ENCODE data around the gene ARMC7. TPM values are rescaled to one million over a fixed set of nuclear protein-coding genes. Genes with fewer than 3 reads are reported as not detected.

ARMC7 gene
- total RNA-seq, 1 experiment from 2014 or later, result 43.2 TPM

DNA sequence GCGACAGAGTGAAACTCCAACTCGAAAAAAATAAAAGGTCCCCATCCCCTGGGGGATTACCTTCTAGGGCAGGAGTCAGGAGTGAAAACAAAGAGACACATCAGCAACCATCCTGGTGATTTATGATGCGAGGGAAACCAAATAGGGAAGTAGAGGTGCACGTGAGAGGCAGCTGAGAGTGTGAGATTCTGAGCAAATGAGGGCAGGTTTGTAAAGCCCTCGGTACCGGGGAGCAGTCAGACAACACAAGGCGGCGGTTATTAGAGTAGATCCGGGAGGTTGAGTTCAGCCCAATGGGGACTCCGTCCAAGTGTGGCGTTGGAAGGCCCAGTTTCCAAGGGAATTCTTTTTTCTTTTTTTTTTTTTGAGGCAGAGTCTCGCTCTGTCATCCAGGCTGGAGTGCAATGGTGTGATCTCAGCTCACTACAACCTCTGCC lies 7.4 kb upstream of the ARMC7 start (continued):
- TF ChIP-seq REST (IDR thresholded peaks at IDR 0.05; ENCODE audit: low read depth), result no peak
- no peak for TF ChIP-seq SP1 (IDR thresholded peaks at IDR 0.05; ENCODE audit: low read depth)
- TF ChIP-seq EGR1 (IDR thresholded peaks at IDR 0.05; ENCODE audit: low read depth), result no peak

DNA sequence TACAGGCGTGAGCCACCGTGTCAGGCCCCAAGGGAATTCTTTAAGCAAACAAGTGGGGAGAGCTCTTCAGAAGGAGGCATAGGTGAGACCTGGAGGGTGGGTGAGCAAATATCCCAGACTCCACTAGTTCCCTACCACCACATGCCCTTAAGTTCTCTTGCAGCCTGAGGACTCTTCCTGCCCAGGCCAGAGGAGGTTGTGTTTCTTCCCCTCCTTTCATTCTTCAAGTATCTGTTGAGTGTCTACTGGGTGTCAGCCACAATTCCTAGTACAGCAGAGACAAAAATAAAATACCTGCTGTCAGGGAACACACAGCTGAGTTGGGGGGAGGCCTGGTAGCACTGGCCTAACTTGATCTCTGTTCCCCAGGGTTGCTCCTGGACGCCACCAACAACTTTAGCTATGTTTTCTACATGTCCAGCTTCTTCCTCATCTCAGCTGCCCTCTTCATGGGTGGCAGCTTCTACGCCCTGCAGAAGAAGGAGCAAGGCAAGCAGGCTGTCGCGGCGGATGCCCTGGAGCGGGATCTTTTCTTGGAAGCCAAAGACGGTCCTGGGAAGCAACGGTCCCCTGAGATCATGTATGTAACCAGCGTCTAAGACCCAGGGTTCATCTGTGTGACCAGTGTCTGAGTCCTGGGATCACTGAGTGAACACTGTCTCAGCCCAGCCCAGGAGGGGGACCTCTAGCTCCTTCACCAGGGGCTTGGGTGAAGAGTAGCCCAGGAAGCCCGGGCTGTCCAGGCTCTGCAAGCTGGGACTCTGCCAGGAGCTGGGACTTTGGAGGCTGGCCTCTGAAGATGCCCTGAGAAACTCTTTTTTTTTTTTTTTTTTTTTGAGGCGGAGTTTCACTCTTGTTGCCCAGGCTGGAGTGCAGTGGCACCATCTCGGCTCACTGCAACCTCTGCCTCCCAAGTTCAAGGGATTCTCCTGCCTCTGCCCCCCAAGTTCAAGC lies 5.9 kb upstream of the ARMC7 start:
- Histone ChIP-seq H3K9me2 (ENCODE audit: insufficient read depth) (no peaks in the 10 kb centered on the region), H3K9ac (ENCODE audit: low read length) (no peak overlapping the region), H4K20me1 (ENCODE audit: insufficient read depth) (no peaks in the 10 kb centered on the region), H3K79me2 (ENCODE audit: insufficient read depth, low read length) (no peaks in the 10 kb centered on the region), H2AFZ (ENCODE audit: low read depth, low read length, poor library complexity, severe bottlenecking) (no peak overlapping the region), H3K9me3 (ENCODE audit: control insufficient read depth in 1 of 2, insufficient read depth in 1 of 2, low read depth in 1 of 2, low read length in 2 of 2) (no peaks in the 10 kb centered on the region), H3K4me2 (ENCODE audit: low read length) (no peak overlapping the region), H3K4me3 (replicated peaks in 1 of 2; ENCODE audit: low read depth in 1 of 2, low read length in 2 of 2) (no peak overlapping the region), H3K27ac (ENCODE audit: low read depth, low read length) (peak overlapping the region; percentile 23; the same call in 1 of the 2 replicates), H3K27me3 (ENCODE audit: insufficient read depth, low read length) (no peaks in the 10 kb centered on the region), H3K36me3 (ENCODE audit: control insufficient read depth in 1 of 2, insufficient read depth in 2 of 2, low read length in 2 of 2) (peaks cover 9 to 29% of the 10 kb centered on the region in 2 experiments), H3K4me1 (ENCODE audit: control insufficient read depth in 1 of 2, insufficient read depth in 2 of 2, low read length in 2 of 2) (peaks cover 12 to 15% of the 10 kb centered on the region in 2 experiments; a peak in 2 of 4 replicates)
- TF ChIP-seq EZH2phosphoT487 (IDR thresholded peaks at IDR 0.05; ENCODE audit: borderline replicate concordance) (no peak), POLR2AphosphoS5 (IDR thresholded peaks at IDR 0.05; ENCODE audit: low read depth, low read length) (no peak)
- intact Hi-C loops (cut with micrococcal nuclease), result loop anchor here (10.0 kb wide), 1 partner anchor 49 kb away; no protein-coding TSS in a partner anchor
- CTCF ChIA-PET, result interaction anchor here (0.7 to 4.0 kb wide), 4 partner anchors 10 to 143 kb away, joined by 3 to 24 read pairs (median 7); no protein-coding TSS in a partner anchor
- no peak for ATAC-seq
- RAD21 ChIA-PET (ENCODE audit: low non-redundant PET in 1 of 2, low total read pairs in 2 of 2, uncharacterized antibody in 2 of 2, unreplicated experiment in 2 of 2), result no interaction called here
- DNase-seq (ENCODE audit: low read depth, low spot score), result no peak
- POLR2A ChIA-PET, result interaction anchor here (0.6 to 1.9 kb wide), 7 partner anchors 8 to 99 kb away, joined by 3 to 7 read pairs (median 3); partner anchors contain the start of gene SLC16A5
- no TSS peak for BruUV-seq (replicated peaks)

All from HCT116 (cell line).